Measurements from ENCODE around the gene YWHAE.

The YWHAE gene

GRCh38 chr17:1438593-1439083 lies 38.6 kb upstream of the YWHAE start:
- no peak for TF ChIP-seq CTCF (IDR thresholded peaks at IDR 0.05; ENCODE audit: borderline replicate concordance, insufficient read depth, low read depth, low read length)
- no peak overlapping the region for H3K4me3 ChIP-seq (ENCODE audit: low read depth, low read length)

- H3K4me3 ChIP-seq (ENCODE audit: low read depth, low read length): no peak overlapping the region
- TF ChIP-seq CTCF (IDR thresholded peaks at IDR 0.05; ENCODE audit: borderline replicate concordance, insufficient read depth, low read depth, low read length): no peak
Observed at GRCh38 chr17:1435326-1435725, 35.3 kb upstream of the YWHAE start.

- TF ChIP-seq CTCF (IDR thresholded peaks at IDR 0.05; ENCODE audit: borderline replicate concordance, insufficient read depth, low read depth, low read length): no peak
- H3K4me3 ChIP-seq (ENCODE audit: low read depth, low read length): no peak overlapping the region
Observed at GRCh38 chr17:1434150-1434549, 34.1 kb upstream of the YWHAE start.

- TF ChIP-seq CTCF (IDR thresholded peaks at IDR 0.05; ENCODE audit: borderline replicate concordance, insufficient read depth, low read depth, low read length): no peak
- H3K4me3 ChIP-seq (ENCODE audit: low read depth, low read length): no peak overlapping the region
Observed at GRCh38 chr17:1431631-1432104, 31.6 kb upstream of the YWHAE start.

- no peak overlapping the region for H3K4me3 ChIP-seq (ENCODE audit: low read depth, low read length)
- no peak for TF ChIP-seq CTCF (IDR thresholded peaks at IDR 0.05; ENCODE audit: borderline replicate concordance, insufficient read depth, low read depth, low read length)
Observed at GRCh38 chr17:1423456-1424135, 23.6 kb upstream of the YWHAE start.

- no peak overlapping the region for H3K4me3 ChIP-seq (ENCODE audit: low read depth, low read length)
- no peak for TF ChIP-seq CTCF (IDR thresholded peaks at IDR 0.05; ENCODE audit: borderline replicate concordance, insufficient read depth, low read depth, low read length)
Observed at GRCh38 chr17:1422885-1423284, 22.9 kb upstream of the YWHAE start.

GRCh38 chr17:1421470-1421869 lies 21.4 kb upstream of the YWHAE start:
- H3K4me3 ChIP-seq (ENCODE audit: low read depth, low read length): no peak overlapping the region
- TF ChIP-seq CTCF (IDR thresholded peaks at IDR 0.05; ENCODE audit: borderline replicate concordance, insufficient read depth, low read depth, low read length): no peak

All from GM12875 (cell line).